HG03571 (cell line): ENCODE data around the gene DNAH8.
"Not testable (repeated sequence)": the region's sequence is repeated elsewhere in the genome, so short reads cannot be mapped to it uniquely, and the experiment has no call there.

Experiments used
- ATAC-seq: cut with Tn5 transposase; IDR thresholded peaks from one replicate; pipeline ENCODE4 v1.9.1; 2021; ENCODE audit not compliant: unreplicated experiment

The DNAH8 gene

GRCh38 chr6:38796006-38796405 lies 80.9 kb downstream of the DNAH8 start:
- no peak for ATAC-seq

DNA sequence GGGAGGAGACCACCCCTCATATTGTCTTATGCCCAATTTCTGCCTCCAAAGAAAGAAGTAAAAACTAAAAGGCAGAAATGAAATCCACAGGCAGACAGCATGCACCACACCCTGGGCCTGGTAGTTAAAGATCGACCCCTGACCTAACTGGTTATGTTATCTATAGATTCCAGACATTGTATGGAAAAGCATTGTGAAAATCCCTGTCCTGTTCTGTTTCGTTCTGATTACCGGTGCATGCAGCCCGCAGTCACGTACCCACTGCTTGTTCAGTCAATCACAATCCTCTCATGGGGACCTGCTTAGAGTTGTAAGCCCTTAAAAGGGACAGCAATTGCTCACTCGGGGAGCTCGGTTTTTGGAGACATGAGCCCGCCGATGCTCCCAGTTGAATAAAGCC lies 81.3 kb downstream of the DNAH8 start:
- ATAC-seq = not testable (repeated sequence)

GRCh38 chr6:38796850-38797249 lies 81.7 kb downstream of the DNAH8 start:
- no peak for ATAC-seq

GRCh38 chr6:38797391-38797790 lies 82.3 kb downstream of the DNAH8 start:
- no peak for ATAC-seq

GRCh38 chr6:38799529-38800184 lies 84.5 kb downstream of the DNAH8 start:
- ATAC-seq = no peak

DNA sequence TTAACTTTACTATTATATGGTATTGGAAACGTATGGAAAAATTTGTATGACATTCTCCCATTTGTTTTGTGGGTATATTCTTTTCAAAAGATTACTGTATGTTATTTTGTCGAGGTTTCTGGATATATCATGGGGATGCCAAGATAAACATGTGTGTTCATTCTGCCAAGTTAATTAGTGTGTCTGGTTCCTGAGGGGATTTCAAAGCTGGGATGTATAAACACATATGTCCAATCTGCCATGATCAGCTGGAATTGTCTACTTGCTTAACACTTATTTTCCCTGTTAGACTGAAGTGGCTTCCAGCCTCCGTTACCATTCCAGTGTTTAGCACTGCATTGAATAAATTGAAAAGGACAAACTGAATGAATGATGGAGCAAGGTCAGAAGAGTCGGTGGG lies 86.2 kb downstream of the DNAH8 start:
- ATAC-seq = no peak

DNA sequence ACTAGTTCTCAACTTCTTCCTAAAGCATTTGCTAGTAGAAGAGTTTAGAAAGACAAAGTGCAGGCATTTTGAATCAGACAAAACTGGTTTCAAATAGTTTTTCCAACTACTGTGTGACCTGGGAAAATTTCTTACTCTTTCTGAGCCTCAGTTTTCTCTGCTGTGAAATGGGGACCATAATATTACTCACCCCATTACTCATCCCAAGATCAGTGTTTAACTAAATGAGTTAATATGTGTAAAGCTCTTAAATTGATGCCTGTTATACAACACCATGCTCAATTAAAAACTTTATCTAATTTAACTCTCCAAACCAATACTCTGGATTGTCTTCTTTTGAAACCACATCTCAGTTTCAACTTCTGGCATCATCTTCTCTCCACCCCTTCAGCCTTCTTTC lies 87.4 kb downstream of the DNAH8 start:
- ATAC-seq = no peak

DNA sequence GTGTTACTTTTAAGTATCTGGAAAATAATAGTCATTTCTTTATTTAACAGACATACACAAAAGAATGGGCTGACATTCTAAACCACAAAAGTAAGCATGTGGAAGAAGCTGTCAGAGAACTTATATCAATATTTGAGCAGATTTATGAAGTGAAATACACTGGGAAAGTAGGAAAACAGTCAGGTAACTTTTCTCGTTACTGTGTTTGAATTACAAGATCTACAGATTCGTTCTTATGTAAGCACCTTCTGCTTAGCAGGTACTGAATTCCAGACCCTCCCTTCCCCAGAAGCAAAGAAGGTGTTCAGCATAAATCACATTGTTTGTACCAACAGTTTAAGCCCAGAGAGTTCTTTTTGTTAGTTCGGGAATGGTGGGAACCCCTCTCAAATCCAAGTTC lies 88.0 kb downstream of the DNAH8 start:
- ATAC-seq = no peak

- ATAC-seq = no peak
Observed at GRCh38 chr6:38804358-38804757, 89.2 kb downstream of the DNAH8 start.

DNA sequence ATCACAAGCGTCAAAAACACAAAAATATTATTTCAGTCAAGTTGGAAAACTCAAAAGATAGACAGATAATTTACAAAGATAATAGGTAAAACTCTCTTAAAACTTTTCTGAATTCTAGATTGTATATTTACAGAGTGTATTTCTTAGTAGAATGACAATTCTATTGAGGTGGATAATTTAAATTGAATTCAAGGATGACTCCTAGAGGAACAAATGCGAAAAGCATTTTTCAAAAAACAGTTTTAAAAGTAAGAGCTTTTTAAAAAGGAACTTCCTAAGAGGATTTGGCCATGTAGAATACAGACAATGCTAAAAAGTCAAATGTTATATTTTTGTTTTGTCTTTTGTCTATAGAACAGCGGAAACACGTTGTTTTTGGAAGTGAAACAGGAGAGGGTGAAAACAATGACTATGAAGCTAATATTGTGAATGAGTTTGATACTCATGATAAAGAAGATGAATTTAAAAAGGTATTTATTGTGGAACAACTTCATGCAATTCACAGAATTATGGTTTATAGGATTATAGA lies 90.1 kb downstream of the DNAH8 start:
- ATAC-seq = no peak

DNA sequence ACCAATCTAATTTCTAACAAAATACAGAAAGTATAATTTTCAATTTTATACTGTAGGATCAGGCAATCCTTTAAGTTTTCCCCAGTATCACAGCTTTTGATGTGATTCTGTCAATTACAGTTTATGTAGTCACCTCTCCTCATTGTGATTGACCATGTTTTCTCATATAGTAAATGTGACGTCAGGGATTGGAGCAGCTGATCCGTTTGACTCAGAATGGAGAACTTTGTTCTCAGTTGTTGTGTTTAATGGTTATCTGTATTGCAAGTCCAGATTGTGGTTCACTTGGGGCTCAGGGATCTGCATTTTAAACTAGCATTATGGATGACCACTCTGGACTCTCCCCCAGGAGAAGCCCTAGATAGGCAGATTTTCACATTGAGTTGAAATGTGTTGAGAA lies 90.6 kb downstream of the DNAH8 start:
- no peak for ATAC-seq

- ATAC-seq = no peak
Observed at GRCh38 chr6:38806271-38806670, 91.2 kb downstream of the DNAH8 start.

GRCh38 chr6:38806833-38807232 lies 91.7 kb downstream of the DNAH8 start:
- ATAC-seq = no peak

GRCh38 chr6:38808039-38808438 lies 92.9 kb downstream of the DNAH8 start:
- ATAC-seq = no peak

- ATAC-seq = no peak
Observed at GRCh38 chr6:38813041-38813823, 98.1 kb downstream of the DNAH8 start.

- ATAC-seq = no peak
Observed at GRCh38 chr6:38814761-38815160, 99.7 kb downstream of the DNAH8 start.

GRCh38 chr6:38815250-38815649 lies 100.1 kb downstream of the DNAH8 start:
- ATAC-seq = no peak

DNA sequence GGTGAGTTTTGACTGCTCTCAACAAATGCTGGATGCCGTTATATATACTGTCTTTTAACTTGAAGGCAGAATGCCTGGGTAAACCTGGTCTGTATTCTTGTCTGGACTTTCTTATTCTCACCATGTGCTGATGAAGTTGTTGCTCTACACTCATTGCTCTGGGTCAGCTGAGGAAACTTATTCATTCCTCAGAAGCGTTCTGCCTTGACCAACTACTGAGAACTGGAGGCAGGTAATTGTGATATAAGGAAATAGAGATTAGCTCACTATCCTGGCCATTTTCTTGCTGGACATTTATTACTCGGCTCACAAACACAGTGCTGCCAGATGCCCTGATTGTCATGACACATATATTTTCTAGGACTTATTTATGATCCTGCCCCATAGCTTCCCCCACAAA lies 103.6 kb downstream of the DNAH8 start:
- ATAC-seq = no peak

DNA sequence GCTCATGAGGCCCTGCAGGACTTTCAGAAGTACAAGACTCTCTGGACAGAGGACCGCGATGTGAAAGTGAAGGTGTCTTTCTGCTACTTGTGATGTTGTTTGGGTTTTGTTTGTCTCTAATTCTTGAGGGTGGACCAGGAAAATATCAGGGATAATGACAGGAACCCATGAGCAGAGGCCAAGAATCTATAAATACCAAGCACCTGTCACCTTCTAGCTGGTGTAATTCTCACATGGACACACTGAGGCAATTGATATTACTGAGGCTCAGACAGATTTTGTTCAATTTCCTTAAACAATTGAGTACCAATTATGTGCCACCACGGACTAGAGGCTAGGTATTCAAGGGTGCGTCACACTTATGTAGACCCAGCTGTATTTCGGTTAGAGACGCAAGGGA lies 107.9 kb downstream of the DNAH8 start:
- no peak for ATAC-seq

GRCh38 chr6:38824243-38824894 lies 109.3 kb downstream of the DNAH8 start:
- no peak for ATAC-seq

GRCh38 chr6:38827024-38827423 lies 111.9 kb downstream of the DNAH8 start:
- no peak for ATAC-seq

GRCh38 chr6:38831865-38832264 lies 116.8 kb downstream of the DNAH8 start:
- ATAC-seq = no peak
